IMR-90 (cell line): ENCODE data around the gene VWA7.

ENCODE experiments used
- BHLHE40 ChIP-seq: fragments of 150-350 bp; IDR thresholded peaks from 2 replicates; pipeline ENCODE4 v1.6.1; 2016; ENCODE audit warnings: mild to moderate bottlenecking, low read depth, low read length
- CEBPB ChIP-seq: IDR thresholded peaks from 2 replicates; pipeline ENCODE4 v1.6.1; 2012; ENCODE audit warnings: low read depth, low read length, improper control_type of control experiment
- CTCF ChIP-seq: conservative IDR thresholded peaks from 2 replicates; pipeline ENCODE4 v1.5.1; 2012; ENCODE audit warnings: mild to moderate bottlenecking, low read depth, low read length, improper control_type of control experiment
- ELK1 ChIP-seq: fragments of 150-350 bp; IDR thresholded peaks from 2 replicates; pipeline ENCODE4 v1.6.1; 2016; ENCODE audit warnings: low read depth, mild to moderate bottlenecking, low read length, moderate library complexity, borderline replicate concordance
- MAFK ChIP-seq: IDR thresholded peaks from 2 replicates; pipeline ENCODE4 v1.6.1; 2012; ENCODE audit warnings: low read depth, low read length, improper control_type of control experiment
- NFE2L2 ChIP-seq: fragments of 150-350 bp; IDR thresholded peaks from 2 replicates; pipeline ENCODE4 v1.6.1; 2016; ENCODE audit warnings: low read depth, mild to moderate bottlenecking, low read length
- POLR2A ChIP-seq: IDR thresholded peaks from 2 replicates; pipeline ENCODE4 v1.6.1; 2012; ENCODE audit warnings: mild to moderate bottlenecking, low read depth, low read length
- RAD21 ChIP-seq: IDR thresholded peaks from 2 replicates; pipeline ENCODE4 v1.6.1; 2012; ENCODE audit warnings: low read length, improper control_type of control experiment
- RCOR1 ChIP-seq: IDR thresholded peaks from 2 replicates; pipeline ENCODE4 v1.6.1; 2012; ENCODE audit warnings: mild to moderate bottlenecking, low read length, improper control_type of control experiment; ENCODE audit not compliant: insufficient replicate concordance
- SMC3 ChIP-seq: fragments of 150-350 bp; IDR thresholded peaks from 2 replicates; pipeline ENCODE4 v1.6.1; 2016; ENCODE audit warnings: low read depth, mild to moderate bottlenecking, antibody characterized with exemption, low read length, moderate library complexity

- TF ChIP-seq SMC3 (no peak), MAFK (no peak), CEBPB (no peak), POLR2A (no peak), BHLHE40 (no peak), RAD21 (no peak), CTCF (no peak), RCOR1 (no peak), ELK1 (no peak), NFE2L2 (no peak)
Measured at GRCh38 chr6:31722173-31722572, 55.0 kb downstream of the VWA7 start.
